GM18951 (cell line): ENCODE measurements around the gene TRMT2A.

Experiments used
- POLR2A ChIP-seq: IDR thresholded peaks from 4 replicates; pipeline ENCODE4 v1.6.1; 2011; ENCODE audit warnings: mild to moderate bottlenecking; ENCODE audit not compliant: insufficient read length, insufficient read depth; ENCODE audit errors: extremely low read depth
- in situ Hi-C: fragments of 300-500 bp; cut with MboI; formaldehyde crosslinking; loops from one replicate; pipeline ENCODE4 v1.12.0; 2022; ENCODE audit warnings: low sequenced_read_pairs, mixed read lengths, inconsistent platforms; ENCODE audit not compliant: unreplicated experiment

The TRMT2A gene

DNA sequence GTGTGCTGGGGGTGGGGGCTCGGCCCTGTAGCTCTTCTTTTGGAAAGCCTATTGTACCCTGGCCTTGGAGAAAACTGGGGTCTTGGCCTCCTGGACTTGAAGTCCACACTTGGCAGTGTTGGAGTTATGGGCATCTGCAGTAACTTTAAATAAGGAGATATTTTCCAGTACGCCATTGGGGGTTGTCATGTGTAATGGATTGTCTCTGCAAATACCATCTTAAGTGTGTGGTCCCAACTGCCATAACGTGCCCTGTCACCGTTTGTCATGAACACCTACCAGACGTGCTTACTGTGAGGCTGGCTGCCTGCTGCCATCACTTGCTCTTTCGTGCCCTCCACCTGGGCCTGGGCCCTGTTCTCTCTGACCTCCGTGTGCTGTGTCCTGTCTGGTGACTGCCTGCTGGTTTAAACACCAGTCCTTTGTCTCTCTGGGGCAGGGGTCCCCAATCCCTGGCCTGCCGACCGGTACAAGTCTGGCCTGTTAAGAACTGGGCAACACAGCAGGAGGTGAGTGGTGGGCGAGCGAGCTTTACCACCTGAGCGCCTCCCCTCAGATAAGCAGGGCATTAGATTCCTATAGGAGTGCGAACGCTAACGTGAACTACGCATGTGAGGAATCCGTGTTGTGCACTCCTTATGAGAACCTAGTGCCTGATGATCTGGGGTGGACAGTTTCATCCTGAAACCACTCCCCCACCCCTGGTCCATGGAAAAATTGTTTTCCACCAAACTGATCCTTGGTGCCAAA, 11.0 kb upstream of the TRMT2A start:
- in situ Hi-C loops = no loop called here
- TF ChIP-seq POLR2A = no peak

GRCh38 chr22:20127318-20127868, 10.4 kb upstream of the TRMT2A start:
- no peak for TF ChIP-seq POLR2A
- in situ Hi-C loops = no loop called here

DNA sequence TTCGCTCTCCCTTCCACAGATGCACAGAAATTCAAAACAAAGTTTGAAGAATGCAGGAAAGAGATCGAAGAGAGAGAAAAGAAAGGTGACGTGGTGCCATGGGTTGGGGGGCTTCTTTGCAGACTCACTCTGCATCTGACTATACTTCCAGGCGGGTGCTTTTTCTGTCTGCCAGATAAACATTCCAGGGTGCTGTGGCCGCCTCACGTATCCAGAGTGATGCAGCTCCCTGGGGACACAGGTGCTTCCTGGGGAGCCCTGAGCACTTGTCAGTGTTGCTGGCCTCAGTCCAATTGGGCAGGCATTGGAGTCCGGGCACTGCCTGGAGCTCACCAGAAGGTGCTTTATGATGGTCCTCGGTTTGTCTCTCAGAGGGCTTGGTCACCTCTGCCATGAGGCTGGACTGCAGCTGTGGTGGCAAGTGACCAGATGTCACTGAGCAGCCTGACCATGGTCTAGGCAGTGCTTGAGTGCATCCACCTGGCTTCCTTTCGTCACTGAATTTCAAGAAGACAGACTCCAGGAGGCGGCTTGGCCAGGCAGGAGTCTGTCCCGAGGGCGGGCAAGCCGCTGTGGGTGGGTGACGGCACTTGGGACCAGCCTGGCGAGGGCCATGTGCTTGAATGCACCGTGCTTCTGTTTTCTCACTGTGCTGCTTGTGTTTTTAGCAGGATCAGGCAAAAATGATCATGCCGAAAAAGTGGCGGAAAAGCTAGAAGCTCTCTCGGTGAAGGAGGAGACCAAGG, 9.4 kb upstream of the TRMT2A start:
- TF ChIP-seq POLR2A = no peak
- in situ Hi-C loops = no loop called here

DNA sequence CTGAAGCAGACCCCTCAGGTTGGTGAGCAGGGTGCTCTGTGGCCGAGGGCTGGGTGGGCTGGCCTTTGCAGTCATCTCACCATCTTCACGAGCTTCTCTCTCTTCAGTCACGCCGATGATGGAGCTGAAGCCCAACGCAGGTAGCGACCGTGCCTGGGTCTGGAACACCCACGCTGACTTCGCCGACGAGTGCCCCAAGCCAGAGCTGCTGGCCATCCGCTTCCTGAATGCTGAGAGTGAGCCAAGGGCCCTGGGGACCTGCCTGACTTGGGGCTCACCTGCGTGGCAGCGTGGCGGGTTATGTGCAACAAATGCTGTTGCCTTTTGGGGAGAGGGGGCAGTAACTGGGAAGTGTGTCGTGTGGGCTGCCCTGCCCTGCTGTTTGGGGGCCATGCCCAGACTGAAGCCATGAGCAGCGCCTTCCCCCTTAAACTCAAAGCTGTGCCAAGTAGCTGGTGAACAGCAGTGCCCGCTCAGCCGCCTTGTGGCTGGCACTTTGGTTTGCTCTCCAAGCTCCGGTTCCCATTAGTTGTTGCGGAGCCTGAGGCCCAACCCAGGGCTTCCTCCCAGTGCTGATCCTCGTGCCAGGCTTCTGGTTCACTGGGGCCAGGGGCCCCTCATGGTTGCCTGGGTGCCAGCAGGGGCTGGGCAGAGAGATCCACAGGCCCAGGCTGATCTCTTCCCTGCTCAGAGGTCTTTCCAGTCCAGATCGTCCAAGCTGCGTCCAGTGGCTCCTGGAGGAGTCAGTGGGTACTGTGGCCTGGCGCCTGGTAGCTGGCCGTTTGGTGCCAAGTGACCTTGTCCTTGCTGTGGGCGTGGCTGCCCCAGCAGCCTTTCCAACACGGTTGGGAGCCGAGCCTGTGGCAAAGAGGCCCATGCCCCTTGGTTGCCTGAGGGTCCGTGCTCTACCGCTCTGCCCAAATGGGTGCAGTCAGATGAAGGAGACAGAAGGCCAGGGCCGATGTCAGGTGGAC, 8.5 kb upstream of the TRMT2A start:
- no peak for TF ChIP-seq POLR2A
- in situ Hi-C loops = no loop called here

DNA sequence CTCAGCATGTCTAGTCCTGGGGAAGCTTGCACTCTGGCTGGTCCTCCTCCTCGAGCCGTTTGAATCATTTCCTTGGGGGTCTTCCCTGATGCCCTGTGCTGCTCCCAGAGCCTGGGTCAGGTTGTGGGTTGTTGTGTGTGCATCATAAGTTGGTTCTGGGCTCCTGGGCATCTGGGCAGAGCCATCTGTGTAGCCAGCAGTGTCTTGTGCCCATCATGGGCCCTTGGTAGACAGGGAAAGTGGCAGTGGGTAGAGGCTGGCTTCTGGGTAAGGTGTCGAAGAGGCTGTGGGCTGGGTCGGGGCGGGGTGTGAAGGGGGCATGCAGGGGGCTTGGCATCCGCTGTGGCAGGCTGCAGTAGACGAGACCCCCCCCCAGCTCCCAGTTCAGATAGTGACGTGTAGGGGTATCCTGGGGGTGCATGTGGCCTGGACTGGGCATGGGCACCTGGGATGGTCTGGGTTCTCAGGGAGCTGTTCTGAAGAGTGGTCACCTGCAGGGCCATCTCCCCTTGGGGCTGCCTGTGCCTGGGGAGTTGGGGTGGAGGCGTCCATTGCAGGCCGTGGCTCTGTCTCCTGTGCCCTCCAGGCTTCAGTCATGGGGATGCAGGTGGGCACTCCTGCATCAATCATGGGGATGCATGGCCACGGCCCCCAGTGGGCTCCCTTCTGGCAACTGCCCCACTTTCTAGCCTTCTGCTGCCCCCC, 7.2 kb upstream of the TRMT2A start:
- no peak for TF ChIP-seq POLR2A
- in situ Hi-C loops = no loop called here

DNA sequence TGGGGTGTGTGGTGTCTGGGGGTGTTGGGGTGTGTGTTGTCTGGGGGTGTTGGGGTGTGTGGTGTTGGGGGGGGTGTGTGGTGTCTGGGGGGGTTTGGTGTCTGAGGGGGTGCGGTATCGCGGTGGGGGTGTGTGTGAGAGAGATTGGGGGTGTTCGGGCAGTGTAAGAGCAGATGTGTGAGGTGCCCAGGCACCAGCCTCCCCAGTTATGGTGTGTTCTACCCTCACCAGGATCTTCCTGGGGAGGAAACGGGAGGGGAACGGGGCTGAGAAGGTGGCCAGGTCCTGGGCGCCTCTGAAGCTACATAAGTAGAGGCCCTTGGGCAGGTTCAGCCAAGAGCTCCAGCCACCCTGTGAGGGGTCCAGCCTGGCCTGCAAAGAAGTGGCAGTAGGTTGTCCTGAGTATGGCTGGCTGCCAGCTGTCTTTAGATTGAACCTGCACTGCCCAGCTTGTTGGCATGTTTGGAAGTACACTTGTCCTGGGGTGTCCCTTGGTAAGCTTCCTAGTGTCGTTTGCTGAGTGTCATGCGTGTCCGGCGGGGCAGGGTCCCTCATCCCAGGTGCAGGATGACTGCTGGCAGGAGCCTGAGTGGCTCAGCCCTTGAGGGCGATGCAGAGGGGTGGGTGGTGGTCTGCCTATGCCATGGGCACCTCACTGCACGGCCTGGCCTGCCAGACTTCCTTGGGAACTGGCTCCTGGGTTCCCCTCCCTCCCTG, 6.5 kb upstream of the TRMT2A start:
- in situ Hi-C loops = no loop called here
- TF ChIP-seq POLR2A = no peak

GRCh38 chr22:20121856-20122415, 4.9 kb upstream of the TRMT2A start:
- no peak for TF ChIP-seq POLR2A
- in situ Hi-C loops = no loop called here

GRCh38 chr22:20118300-20119020, 1.4 kb upstream of the TRMT2A start:
- TF ChIP-seq POLR2A = no peak
- in situ Hi-C loops = no loop called here

DNA sequence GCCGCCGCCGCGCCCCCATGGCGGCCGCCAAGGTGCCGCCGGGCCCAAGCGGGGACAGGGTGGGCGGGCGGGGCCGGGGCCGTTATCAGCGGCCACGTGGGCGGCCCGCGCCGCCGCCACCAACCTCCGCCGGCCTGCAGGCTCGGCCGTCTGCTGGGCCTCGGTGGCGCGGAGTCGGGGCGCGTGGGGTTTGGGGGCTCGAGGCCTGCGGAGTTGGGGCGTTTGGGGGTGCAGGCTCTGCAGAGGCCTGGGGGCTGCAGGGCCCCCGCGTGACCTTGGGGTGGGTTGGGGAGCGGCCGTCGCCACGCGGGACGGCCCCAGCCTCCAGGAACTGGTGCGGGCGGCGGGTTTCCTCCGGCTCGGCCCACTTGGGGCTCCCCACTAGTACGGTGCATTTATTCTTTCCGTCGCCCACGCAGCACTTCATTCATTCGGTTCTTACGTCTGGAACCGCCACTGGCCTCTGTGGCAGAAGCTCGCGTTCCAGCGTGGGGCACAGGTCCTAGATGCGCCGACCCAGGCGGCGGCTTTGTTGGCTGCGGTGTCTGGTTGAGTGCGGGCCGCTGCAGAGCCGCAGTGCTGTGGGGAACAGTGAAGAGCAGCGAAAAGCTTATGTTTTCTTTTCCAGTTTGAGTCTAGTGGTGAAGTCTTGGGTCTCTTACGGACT, 740 bp upstream of the TRMT2A start:
- TF ChIP-seq POLR2A = peak; percentile 15
- in situ Hi-C loops = no loop called here

GRCh38 chr22:20116376-20116950, 563 bp downstream of the TRMT2A start:
- in situ Hi-C loops = no loop called here

GRCh38 chr22:20115691-20116375, 1.2 kb downstream of the TRMT2A start, which contains the start of gene RANBP1:
RANBP1 (plus strand) TSS chr22:20116104; CDS start chr22:20116185, 81 bp downstream.
- in situ Hi-C loops = no loop called here
- no peak for TF ChIP-seq POLR2A

More at GRCh38 chr22:20116376-20116950, 563 bp downstream of the TRMT2A start:
- no peak for TF ChIP-seq POLR2A
